HFFc6 (cell line): Measurements from ENCODE around the gene P2RY2. TPM values are rescaled to one million over a fixed set of nuclear protein-coding genes. Genes with fewer than 3 reads are reported as not detected.

Experiments used
- DNase-seq: peaks from one replicate; pipeline ENCODE4 v3.0.0-alpha.2; 2018
- H3K27ac Mint-ChIP-seq: 2 replicates; pipeline ENCODE4 v1.8.0; 2020; ENCODE audit warnings: mild to moderate bottlenecking, mixed read lengths
- H3K27me3 Mint-ChIP-seq: 2 replicates; pipeline ENCODE4 v1.8.0; 2021; ENCODE audit warnings: mild to moderate bottlenecking, moderate library complexity, mixed read lengths; ENCODE audit not compliant: insufficient read depth
- H3K36me3 Mint-ChIP-seq: 2 replicates; pipeline ENCODE4 v1.8.0; 2021; ENCODE audit warnings: low read depth, mixed read lengths
- H3K4me1 Mint-ChIP-seq: 2 replicates; pipeline ENCODE4 v1.8.0; 2020; ENCODE audit warnings: low read depth, mixed read lengths
- H3K4me3 Mint-ChIP-seq: 2 replicates; pipeline ENCODE4 v1.8.0; 2020; ENCODE audit warnings: mild to moderate bottlenecking, moderate library complexity, mixed read lengths
- H3K9me3 Mint-ChIP-seq: 2 replicates; pipeline ENCODE4 v1.8.0; 2020; ENCODE audit warnings: mild to moderate bottlenecking, mixed read lengths
- CTCF ChIP-seq: fragments of 200-600 bp; sonication (generic); IDR thresholded peaks from 2 replicates; pipeline ENCODE4 v1.5.0; 2021; ENCODE audit warnings: antibody characterized with exemption, mild to moderate bottlenecking
- long read RNA-seq: library from polyadenylated mRNA; unstranded; transcript quantifications from one replicate; pipeline ENCODE4 v2.0.0, GENCODE V29; 2019
- total RNA-seq, 6 experiments: library from RNA; stranded (reverse); fragmentation: NEBNext Ultra II Directional; extraction: Animal tissue kit (Norgen Biotek cat#: 25700); gene quantifications; 2 replicates in 1 of 6; 3 replicates in 5 of 6; pipeline ENCODE4 v1.2.3, GENCODE V29; 2021

The P2RY2 gene
- under 1 TPM in 5 of 6 experiments, not detected in 1; 0.08 to 0.20 (median 0.16) TPM for total RNA-seq
- long read RNA-seq, result 0 reads

- peak; percentile 64 for TF ChIP-seq CTCF
- H3K4me3 Mint-ChIP-seq, result peak within 1 kb of the TSS; percentile 73
- DNase-seq, result no peak
- H3K36me3 Mint-ChIP-seq, result no peaks in the 10 kb centered on the region
- no peaks in the 10 kb centered on the region for H3K4me1 Mint-ChIP-seq
- H3K27me3 Mint-ChIP-seq, result peaks cover 17% of the 10 kb centered on the region
- H3K9me3 Mint-ChIP-seq, result no peaks in the 10 kb centered on the region
- no peak within 1 kb of the TSS; the same call in 1 of the 2 replicates for H3K27ac Mint-ChIP-seq
Measured at GRCh38 chr11:73218106-73218829, at the start of gene P2RY2. Gene P2RY2 (plus strand): TSS chr11:73218281. CDS start chr11:73234160, 15,879 bp downstream.

GRCh38 chr11:73168925-73169579 is 49.0 kb upstream of the P2RY2 start:
- Mint-ChIP-seq H3K4me3 (no peak overlapping the region), H3K27me3 (no peaks in the 10 kb centered on the region; the same call in 1 of the 2 replicates), H3K36me3 (no peaks in the 10 kb centered on the region), H3K9me3 (no peaks in the 10 kb centered on the region), H3K4me1 (peaks cover 29% of the 10 kb centered on the region), H3K27ac (no peak overlapping the region)
- no peak for TF ChIP-seq CTCF
- no peak for DNase-seq

- Mint-ChIP-seq H3K4me1 (peaks cover 24% of the 10 kb centered on the region), H3K4me3 (no peak overlapping the region), H3K27ac (no peak overlapping the region), H3K9me3 (no peaks in the 10 kb centered on the region), H3K27me3 (no peaks in the 10 kb centered on the region; the same call in 1 of the 2 replicates), H3K36me3 (no peaks in the 10 kb centered on the region)
- TF ChIP-seq CTCF, result no peak
- DNase-seq, result no peak
Measured at GRCh38 chr11:73170140-73170539, 47.9 kb upstream of the P2RY2 start.

- DNase-seq, result no peak
- no peak overlapping the region for H3K4me3 Mint-ChIP-seq
- no peaks in the 10 kb centered on the region for H3K9me3 Mint-ChIP-seq
- peaks cover 32% of the 10 kb centered on the region for H3K4me1 Mint-ChIP-seq
- no peak overlapping the region for H3K27ac Mint-ChIP-seq
- H3K27me3 Mint-ChIP-seq, result no peaks in the 10 kb centered on the region; the same call in 1 of the 2 replicates
- H3K36me3 Mint-ChIP-seq, result no peaks in the 10 kb centered on the region
- no peak for TF ChIP-seq CTCF
Measured at GRCh38 chr11:73171436-73172161, 46.5 kb upstream of the P2RY2 start.

GRCh38 chr11:73172992-73173656 is 45.0 kb upstream of the P2RY2 start:
- no peak overlapping the region for H3K27ac Mint-ChIP-seq
- no peaks in the 10 kb centered on the region; the same call in 1 of the 2 replicates for H3K27me3 Mint-ChIP-seq
- H3K9me3 Mint-ChIP-seq, result no peaks in the 10 kb centered on the region
- H3K4me1 Mint-ChIP-seq, result peaks cover 47% of the 10 kb centered on the region
- H3K36me3 Mint-ChIP-seq, result no peaks in the 10 kb centered on the region
- TF ChIP-seq CTCF, result no peak
- DNase-seq, result no peak
- no peak overlapping the region for H3K4me3 Mint-ChIP-seq
